Measurements from ENCODE around the gene ZRANB1. TPM values are rescaled to one million over a fixed set of nuclear protein-coding genes. Genes with fewer than 3 reads are reported as not detected.
"Not testable (repeated sequence)": the region's sequence is repeated elsewhere in the genome, so short reads cannot be mapped to it uniquely, and the experiment has no call there.

ZRANB1 gene
- total RNA-seq, 1 donor from 2014 or later: 24.0 TPM

DNA sequence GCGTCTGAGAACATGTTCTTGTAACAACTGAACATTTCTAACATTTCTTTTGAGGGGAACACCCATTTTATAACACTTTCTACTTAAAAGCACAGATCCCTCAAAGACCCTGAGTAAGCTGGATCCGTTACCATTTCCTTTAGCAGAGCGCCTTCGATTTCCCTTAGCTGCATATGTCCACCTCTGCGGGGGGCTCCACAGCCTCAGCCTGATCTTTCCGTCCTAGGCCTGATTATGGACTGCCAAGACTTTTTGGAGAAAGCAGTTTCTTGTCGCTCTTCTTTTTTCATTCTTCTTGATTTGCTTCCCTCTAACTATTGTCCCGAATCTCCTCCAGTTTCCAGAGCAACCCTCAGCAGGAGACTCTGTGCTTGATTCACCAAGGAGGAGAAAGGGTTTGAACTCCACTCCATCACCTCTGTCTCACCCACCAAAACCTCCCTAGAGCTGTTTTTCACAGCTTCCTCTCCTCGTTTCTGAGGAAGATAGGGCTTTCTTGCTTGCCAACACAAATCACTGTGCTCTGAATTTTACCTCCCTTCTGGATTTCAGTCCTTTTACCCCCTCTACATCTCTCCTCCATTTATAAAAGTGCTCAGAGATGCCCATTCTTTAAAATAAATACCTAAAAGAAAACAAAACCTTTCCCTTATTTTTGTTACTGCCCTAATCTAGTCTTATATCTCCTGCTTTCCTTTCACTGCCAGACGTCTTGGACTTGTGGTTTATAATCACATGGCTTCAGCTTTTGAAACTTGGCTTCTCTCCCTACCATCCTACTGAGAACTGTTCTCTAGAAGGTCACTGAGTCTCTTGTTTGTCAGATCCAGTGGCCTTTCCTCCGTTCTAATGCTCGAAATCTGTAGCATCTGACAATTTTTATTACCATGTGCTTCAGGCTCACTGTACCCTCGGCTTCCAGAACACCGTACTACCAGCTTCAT is 30.5 kb upstream of the ZRANB1 start:
- Mint-ChIP-seq H3K9me3 (no peaks in the 10 kb centered on the region), H3K4me1 (peaks cover 4% of the 10 kb centered on the region), H3K36me3 (ENCODE audit: low read depth) (no peaks in the 10 kb centered on the region), H3K4me3 (no peak overlapping the region), H3K27ac (ENCODE audit: unreplicated experiment) (no peak overlapping the region), H3K27me3 (ENCODE audit: low read depth) (peaks cover 18% of the 10 kb centered on the region)
- DNase-seq (ENCODE audit: low read depth, low spot score): no peak
- TF ChIP-seq, protein P1, sequence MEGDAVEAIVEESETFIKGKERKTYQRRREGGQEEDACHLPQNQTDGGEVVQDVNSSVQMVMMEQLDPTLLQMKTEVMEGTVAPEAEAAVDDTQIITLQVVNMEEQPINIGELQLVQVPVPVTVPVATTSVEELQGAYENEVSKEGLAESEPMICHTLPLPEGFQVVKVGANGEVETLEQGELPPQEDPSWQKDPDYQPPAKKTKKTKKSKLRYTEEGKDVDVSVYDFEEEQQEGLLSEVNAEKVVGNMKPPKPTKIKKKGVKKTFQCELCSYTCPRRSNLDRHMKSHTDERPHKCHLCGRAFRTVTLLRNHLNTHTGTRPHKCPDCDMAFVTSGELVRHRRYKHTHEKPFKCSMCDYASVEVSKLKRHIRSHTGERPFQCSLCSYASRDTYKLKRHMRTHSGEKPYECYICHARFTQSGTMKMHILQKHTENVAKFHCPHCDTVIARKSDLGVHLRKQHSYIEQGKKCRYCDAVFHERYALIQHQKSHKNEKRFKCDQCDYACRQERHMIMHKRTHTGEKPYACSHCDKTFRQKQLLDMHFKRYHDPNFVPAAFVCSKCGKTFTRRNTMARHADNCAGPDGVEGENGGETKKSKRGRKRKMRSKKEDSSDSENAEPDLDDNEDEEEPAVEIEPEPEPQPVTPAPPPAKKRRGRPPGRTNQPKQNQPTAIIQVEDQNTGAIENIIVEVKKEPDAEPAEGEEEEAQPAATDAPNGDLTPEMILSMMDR (conservative IDR thresholded peaks at IDR 0.05): no peak

DNA sequence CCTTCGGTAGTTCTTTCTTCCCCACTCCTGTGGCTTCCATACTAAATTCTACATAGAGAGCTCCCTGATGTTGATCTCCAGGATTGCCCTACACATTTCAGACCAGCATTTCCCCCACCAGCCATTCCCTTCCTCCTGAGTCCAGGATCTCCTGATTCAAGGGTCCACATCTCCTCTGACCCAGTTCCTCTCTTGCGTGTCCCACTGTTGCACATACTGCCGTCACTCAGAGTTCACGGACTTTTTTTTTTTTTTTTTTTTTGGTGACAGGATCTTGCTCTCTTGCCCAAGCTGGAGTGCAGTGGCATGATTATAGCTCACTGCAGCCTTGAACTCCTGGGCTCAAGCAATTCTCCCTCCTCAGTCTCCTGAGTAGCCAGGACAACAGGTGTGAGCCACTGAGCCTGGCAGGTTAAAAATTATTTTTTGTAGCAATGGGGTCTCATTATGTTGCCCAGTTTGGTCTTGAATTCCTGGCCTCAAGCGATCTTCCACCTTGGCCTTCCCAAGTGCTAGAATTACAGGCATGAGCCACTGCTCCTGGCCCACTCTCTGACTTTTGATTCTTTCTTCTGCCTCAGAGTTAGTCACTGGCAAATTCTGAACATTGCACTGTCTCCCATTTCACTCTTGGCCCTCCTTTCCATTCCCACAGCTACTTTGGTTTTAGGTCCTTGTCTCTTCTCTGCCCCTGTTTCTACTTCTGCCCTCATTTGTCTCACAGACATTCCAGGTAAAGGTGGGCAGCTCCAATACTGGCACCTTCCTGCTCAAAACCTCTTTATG is 29.6 kb upstream of the ZRANB1 start:
- H3K4me3 Mint-ChIP-seq: no peak overlapping the region

DNA sequence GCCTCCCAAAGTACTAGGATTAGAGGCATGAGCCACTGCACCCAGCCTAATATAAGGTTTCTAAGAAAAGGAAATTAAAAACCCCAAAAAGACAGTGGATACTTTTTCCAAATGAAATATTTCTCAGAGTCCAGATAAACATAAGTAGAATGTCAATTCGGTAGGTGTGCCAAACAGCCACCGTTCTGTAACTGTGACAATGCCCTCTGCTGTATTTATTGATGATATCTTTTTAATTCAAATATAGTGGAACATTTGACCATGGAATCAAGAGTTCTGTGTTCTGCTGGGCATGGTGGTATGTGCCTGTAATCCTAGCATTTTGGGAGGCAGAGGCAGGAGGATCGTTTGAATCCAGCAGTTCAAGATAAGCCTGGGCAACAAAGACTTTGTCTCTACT is 28.8 kb upstream of the ZRANB1 start:
- TF ChIP-seq, protein P1 (conservative IDR thresholded peaks at IDR 0.05): no peak
- H3K9me3 Mint-ChIP-seq: no peaks in the 10 kb centered on the region
- H3K27me3 Mint-ChIP-seq (ENCODE audit: low read depth): peaks cover 18% of the 10 kb centered on the region
- peak overlapping the region; percentile 64 for H3K4me3 Mint-ChIP-seq
- H3K27ac Mint-ChIP-seq (ENCODE audit: unreplicated experiment): no peak overlapping the region
- DNase-seq (ENCODE audit: low read depth, low spot score): no peak
- no peaks in the 10 kb centered on the region for H3K36me3 Mint-ChIP-seq (ENCODE audit: low read depth)
- peaks cover 11% of the 10 kb centered on the region for H3K4me1 Mint-ChIP-seq

More for the DNA sequence above, 29.6 kb upstream of the ZRANB1 start:
- peaks cover 4% of the 10 kb centered on the region for H3K4me1 Mint-ChIP-seq
- peaks cover 18% of the 10 kb centered on the region for H3K27me3 Mint-ChIP-seq (ENCODE audit: low read depth)
- H3K36me3 Mint-ChIP-seq (ENCODE audit: low read depth): no peaks in the 10 kb centered on the region
- TF ChIP-seq, protein P1 (conservative IDR thresholded peaks at IDR 0.05): no peak
- H3K27ac Mint-ChIP-seq (ENCODE audit: unreplicated experiment): no peak overlapping the region
- no peak for DNase-seq (ENCODE audit: low read depth, low spot score)
- H3K9me3 Mint-ChIP-seq: no peaks in the 10 kb centered on the region

DNA sequence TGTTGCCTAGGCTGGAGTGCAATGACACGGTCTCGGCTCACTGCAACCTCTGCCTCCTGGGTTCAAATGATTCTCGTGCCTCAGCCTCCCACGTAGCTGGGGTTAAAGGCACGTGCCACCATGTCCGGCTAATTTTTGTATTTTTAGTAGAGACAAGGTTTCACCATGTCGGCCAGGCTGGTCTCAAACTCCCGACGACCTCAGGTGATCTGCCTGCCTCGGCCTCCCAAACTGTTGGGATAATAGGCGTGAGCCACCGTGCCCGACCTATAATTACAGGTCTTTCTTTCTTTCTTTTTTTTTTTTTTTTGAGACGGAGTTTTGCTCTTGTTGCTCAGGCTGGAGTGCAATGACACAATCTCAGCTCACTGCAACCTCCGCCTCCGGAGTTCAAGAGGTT is 27.5 kb upstream of the ZRANB1 start:
- not testable (repeated sequence) for DNase-seq (ENCODE audit: low read depth, low spot score); H3K4me3 Mint-ChIP-seq; H3K9me3 Mint-ChIP-seq; H3K36me3 Mint-ChIP-seq (ENCODE audit: low read depth); H3K27ac Mint-ChIP-seq (ENCODE audit: unreplicated experiment)
- Mint-ChIP-seq H3K4me1 (peaks cover 20% of the 10 kb centered on the region), H3K27me3 (ENCODE audit: low read depth) (peaks cover 18% of the 10 kb centered on the region)

DNA sequence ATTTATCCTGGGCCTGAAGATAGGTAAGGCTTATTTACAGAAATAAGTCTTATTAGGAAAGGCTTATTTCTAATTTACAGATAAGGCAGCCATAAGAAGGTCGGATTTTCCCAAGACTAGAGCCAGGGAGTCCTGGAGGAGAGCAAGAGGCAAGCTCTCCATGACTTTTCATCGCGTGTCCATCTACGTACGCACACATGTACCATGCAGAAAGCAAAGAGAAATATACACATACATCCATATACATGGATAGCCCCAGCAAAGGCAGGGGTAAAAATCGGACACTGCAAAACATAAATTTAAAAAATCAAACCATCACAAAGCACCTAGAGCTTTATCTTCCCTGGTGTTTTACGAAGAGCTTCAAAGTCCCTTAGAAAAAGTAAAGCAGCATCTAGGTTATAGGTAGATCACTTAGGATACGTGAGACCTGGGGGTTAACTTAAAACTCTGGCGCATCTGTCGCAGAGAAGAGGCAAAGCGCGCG is 25.8 kb upstream of the ZRANB1 start:
- H3K4me1 Mint-ChIP-seq: peaks cover 27% of the 10 kb centered on the region
- H3K36me3 Mint-ChIP-seq (ENCODE audit: low read depth): no peaks in the 10 kb centered on the region
- DNase-seq (ENCODE audit: low read depth, low spot score): no peak
- peak overlapping the region; percentile 95 for H3K4me3 Mint-ChIP-seq
- H3K9me3 Mint-ChIP-seq: no peaks in the 10 kb centered on the region
- TF ChIP-seq, protein P1 (conservative IDR thresholded peaks at IDR 0.05): no peak
- peaks cover 12% of the 10 kb centered on the region for H3K27me3 Mint-ChIP-seq (ENCODE audit: low read depth)
- peak overlapping the region; percentile 83 for H3K27ac Mint-ChIP-seq (ENCODE audit: unreplicated experiment)
